ENCODE data around the gene ARID1B.

DNA sequence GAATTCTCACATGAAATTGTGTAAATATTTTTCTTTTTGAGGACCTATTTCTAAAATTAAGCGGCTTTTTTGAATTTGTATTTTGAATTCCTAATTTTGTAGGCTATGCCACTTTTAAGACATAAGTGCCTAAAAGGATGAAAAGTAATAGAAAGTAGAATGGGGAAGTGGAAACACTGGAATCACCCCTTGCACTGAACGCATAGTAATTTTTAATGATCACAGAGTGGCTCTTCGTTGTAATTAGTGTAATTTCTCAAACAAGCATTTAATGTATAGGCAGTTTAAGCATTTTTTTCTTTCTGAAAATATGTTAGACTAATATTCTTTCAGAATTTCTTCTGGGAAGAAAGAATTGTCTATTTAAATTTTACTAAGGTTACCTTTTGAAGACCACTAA, 73.2 kb downstream of the ARID1B start:
- TF ChIP-seq RFX5 (IDR thresholded peaks at IDR 0.05; ENCODE audit: low read depth, low read length) (no peak), BHLHE40 (IDR thresholded peaks at IDR 0.05; ENCODE audit: low read depth, low read length) (no peak), RAD21 (IDR thresholded peaks at IDR 0.05; ENCODE audit: low read length) (no peak), POLR2A (IDR thresholded peaks at IDR 0.05; ENCODE audit: low read depth, low read length) (no peak)
- TF ChIP-seq, protein P1, sequence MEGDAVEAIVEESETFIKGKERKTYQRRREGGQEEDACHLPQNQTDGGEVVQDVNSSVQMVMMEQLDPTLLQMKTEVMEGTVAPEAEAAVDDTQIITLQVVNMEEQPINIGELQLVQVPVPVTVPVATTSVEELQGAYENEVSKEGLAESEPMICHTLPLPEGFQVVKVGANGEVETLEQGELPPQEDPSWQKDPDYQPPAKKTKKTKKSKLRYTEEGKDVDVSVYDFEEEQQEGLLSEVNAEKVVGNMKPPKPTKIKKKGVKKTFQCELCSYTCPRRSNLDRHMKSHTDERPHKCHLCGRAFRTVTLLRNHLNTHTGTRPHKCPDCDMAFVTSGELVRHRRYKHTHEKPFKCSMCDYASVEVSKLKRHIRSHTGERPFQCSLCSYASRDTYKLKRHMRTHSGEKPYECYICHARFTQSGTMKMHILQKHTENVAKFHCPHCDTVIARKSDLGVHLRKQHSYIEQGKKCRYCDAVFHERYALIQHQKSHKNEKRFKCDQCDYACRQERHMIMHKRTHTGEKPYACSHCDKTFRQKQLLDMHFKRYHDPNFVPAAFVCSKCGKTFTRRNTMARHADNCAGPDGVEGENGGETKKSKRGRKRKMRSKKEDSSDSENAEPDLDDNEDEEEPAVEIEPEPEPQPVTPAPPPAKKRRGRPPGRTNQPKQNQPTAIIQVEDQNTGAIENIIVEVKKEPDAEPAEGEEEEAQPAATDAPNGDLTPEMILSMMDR (conservative IDR thresholded peaks at IDR 0.05; ENCODE audit: low read depth, low read length): no peak

Data from IMR-90 (cell line).